Fibroblast of skin of left quadriceps (primary cell): ENCODE measurements around the gene MPC1.
"Not testable (repeated sequence)": the region's sequence is repeated elsewhere in the genome, so short reads cannot be mapped to it uniquely, and the experiment has no call there.

Experiments used
- DNase-seq, 2 experiments: peaks; one replicate each; pipeline ENCODE4 v3.0.0-alpha.2; 2013; ENCODE audit warnings: low read depth in 2 of 2

Gene MPC1

DNA sequence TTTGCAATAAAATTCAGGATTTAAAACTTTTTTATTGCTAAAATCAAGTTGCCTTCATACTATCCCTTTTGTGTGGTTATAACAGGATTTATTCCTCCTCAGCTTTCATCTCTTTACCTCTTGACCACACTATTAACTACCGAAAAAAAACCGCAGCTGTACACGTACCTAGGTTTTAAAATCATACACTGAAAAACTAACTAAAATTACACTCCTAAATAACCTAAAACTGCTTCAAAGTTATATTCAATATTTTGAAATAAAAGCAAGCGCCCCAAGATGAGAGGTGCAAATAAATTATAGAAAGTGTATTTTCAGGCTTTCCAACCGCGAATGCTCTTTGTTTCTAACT lies 1.4 kb downstream of the MPC1 start:
- no peak for DNase-seq

DNA sequence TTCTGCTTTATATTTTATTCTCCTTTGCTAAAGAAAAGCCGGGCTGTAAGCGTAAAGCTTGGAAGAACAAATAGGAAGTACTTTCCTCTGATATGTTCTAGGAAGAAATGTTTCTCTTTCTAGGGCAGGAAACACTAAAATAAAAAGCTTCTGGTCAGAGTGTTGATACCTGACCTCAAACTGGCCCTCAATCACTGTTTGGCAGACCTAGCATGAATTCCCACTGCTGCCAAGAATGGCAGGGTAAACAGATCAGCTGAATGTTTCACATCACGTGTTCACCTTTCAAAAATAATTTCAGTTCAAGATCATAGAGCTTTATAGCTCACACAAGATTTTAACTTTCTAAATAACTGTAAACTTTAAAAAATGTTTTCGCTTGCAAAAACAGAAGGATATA lies 2.9 kb downstream of the MPC1 start:
- DNase-seq, result no peak

GRCh38 chr6:166379103-166379586 lies 3.6 kb downstream of the MPC1 start:
- no peak for DNase-seq

DNA sequence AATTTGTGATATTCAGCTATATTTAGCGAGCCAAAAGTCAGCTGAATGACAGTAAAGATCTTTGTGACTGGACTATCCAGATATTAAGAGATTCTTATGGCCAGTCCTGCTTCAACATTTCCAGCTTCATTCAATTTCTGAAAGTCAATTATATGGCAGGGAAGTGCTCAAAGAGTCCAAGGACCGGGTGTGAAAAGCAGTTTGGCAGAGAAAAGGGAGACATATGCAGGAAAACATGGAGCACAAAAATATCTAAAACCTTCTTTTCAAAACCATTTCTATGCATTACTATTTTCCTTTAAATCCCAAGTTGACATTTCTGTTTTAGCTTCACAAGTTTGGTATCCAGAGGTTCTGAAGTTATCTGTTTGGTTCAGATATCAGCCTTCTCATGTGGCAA lies 5.0 kb downstream of the MPC1 start:
- DNase-seq, result no peak

GRCh38 chr6:166375013-166375412 lies 7.7 kb downstream of the MPC1 start:
- DNase-seq, result no peak

GRCh38 chr6:166370489-166370888 lies 12.3 kb downstream of the MPC1 start:
- DNase-seq, result no peak

GRCh38 chr6:166369782-166370181 lies 13.0 kb downstream of the MPC1 start:
- DNase-seq, result no peak

DNA sequence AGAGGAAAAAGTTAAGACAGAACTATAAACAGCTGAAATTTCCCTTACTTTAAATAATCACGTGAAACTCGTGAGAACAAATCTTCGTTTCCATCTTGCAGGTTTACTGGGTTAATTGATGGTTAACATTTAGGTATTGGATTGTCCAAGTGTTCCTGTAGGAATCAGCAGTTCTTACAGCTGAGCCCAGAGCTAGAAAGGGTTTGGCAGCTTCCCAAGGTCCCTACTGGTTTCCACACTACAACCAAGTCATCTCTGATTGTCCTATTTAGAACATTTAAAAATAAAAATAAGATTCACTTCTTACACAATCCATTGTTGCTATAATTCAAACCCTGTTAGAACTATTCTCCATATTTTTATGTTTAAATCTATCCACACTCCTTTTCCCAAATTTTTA lies 15.8 kb downstream of the MPC1 start:
- DNase-seq, result no peak

DNA sequence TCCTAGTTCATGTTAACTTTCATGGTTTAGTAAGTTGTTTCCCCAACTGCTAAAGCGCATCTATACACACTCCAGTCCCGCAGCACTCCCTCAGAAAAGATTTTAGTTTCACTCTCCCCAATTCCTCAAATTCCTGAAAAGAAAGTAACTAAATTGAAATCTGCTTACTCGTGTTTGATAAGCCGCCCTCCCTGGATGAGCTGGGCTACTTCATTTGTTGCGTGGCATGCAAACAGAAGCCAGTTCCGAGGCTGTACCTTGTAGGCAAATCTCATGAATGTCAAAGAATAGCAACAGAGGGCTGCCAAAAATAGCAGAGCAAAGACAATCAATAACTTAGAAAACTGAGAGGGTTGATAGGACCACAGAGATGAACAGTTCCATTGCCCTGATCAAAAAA lies 16.9 kb downstream of the MPC1 start:
- DNase-seq, result no peak

DNA sequence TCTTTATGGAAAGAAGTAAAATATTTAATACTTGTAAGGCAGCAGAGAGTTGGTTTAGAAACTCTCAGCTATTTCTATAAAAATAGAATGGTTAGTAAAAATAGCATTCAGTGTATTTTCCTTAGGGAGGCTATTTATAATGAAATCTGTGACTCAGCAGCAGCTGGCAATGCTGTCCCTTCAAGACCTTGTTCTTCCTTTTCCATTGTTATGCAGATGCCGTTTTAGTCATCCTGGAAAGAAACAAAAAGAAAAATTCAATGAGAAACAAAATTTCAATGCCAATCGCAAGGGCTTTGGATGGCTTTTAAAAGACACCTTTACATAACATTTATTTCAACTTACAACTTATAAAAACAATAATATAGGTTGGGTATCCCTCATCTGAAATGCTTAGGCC lies 17.5 kb downstream of the MPC1 start:
- no peak for DNase-seq

DNA sequence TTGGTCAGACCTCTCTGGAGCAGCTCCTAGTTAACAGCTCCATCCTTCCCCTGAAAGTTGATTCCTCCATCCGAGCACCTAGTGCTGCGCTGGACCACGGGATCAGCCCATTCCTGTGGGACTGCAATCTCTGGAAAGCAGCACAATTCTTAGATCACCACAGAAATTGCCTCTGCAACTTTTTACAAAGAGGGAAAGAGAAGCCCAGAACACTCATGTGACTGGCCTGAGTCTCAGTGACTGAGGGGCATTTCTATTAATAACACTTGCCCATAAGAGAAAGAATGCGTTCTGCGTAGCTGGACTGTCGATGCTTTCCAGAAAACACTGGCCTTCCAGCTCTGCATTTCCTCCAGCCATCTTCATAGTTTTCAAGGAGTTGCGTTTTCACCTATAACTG lies 18.3 kb downstream of the MPC1 start:
- no peak for DNase-seq

GRCh38 chr6:166362427-166362826 lies 20.3 kb downstream of the MPC1 start:
- not testable (repeated sequence) for DNase-seq

DNA sequence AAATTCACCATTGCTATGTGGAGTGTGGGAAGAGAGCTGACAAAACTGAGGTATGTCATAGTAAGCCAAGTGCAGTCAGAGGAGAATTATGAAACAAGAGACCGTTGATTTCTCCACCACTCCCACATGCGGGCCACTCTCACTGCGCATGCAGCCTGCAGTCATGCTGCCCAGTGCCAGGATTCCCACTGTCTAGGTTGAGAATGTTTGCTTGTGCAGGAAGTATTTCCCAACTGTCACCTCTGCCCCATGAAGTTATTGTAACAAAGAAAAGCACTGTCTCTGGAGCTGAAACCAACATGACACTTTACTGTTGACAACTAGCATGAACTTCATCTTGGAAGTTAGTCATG lies 21.7 kb downstream of the MPC1 start:
- no peak for DNase-seq

DNA sequence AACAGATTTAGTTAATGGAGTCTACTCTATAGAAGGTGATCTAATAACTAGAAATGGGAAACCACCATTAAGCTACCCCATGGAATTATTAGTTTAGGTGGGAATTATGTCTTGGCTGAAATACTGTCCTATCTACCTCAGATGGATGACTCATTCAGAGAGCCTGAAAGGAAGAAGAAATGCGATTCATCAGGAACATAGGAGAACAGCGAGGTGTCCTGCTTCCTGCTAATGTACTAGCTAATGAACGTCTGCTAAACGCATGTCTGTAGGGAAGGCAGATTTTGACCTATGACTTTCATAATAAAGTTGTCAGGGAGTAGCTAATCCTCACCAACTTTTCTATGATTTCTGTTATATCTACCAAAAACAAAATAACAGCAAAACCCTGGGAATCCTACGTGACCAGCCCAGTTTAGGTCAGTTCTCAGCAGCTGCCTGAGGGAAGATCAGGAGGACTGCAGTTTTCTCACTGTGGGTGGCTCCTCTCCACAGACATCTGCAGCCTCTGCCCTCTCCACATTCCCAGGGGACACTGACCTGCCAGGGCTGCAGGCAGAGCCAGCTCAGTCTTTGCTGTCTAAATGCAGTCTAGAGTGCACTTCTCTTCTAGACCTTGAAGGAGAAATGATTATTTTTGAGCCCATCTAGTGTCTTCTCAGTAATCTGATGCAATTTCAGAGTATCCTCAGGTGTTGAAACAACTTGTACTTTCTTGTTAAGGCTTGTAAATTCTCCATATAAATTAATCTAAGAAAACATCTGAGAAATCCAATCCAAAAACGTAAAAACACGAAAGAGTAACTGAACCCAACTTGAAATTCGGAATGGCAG lies 22.3 kb downstream of the MPC1 start:
- DNase-seq, result no peak

DNA sequence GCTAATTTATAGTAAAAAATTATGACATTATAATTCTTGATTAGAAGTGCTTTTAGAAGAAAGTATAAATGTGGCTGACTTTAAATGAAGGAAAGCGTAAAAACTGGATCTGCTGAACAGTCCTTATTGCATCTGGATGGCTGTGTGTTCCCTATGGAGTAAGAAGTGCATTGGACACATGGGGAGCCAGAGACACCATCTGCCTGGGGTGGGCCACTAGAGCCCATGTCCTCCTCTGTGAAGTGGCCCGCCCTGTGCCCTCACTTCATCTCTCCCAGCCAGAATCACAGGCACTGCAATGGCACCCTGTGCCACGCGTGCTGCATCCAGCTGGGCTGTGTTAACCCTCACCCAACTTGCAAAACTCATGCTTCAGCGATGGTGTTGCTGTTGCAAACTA lies 27.2 kb downstream of the MPC1 start:
- DNase-seq, result no peak

GRCh38 chr6:166354965-166355364 lies 27.8 kb downstream of the MPC1 start:
- DNase-seq, result no peak

- DNase-seq, result no peak
Observed at GRCh38 chr6:166354143-166354542, 28.6 kb downstream of the MPC1 start.

- DNase-seq, result no peak
Observed at GRCh38 chr6:166353507-166353906, 29.2 kb downstream of the MPC1 start.

DNA sequence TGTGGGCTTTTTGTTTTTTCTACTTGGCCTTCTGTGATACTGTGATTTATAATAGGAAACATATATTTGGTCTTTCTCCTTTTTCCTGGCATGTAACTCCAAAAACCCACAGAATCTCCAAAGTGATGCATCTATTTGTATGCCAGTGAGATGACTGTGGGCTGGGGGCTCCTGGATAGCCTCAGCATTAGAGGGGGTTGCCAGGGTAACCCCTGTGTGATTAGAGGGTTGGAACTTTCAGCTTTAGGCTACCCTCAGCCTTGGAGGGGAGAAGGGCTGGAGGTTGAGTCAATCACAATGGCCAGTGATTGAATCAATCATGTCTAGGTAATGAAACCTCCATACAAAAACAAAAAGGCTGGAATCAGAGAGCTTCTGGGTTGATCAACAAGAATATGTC lies 29.8 kb downstream of the MPC1 start:
- no peak for DNase-seq

- DNase-seq, result no peak
Observed at GRCh38 chr6:166351715-166352285, 30.9 kb downstream of the MPC1 start.

DNA sequence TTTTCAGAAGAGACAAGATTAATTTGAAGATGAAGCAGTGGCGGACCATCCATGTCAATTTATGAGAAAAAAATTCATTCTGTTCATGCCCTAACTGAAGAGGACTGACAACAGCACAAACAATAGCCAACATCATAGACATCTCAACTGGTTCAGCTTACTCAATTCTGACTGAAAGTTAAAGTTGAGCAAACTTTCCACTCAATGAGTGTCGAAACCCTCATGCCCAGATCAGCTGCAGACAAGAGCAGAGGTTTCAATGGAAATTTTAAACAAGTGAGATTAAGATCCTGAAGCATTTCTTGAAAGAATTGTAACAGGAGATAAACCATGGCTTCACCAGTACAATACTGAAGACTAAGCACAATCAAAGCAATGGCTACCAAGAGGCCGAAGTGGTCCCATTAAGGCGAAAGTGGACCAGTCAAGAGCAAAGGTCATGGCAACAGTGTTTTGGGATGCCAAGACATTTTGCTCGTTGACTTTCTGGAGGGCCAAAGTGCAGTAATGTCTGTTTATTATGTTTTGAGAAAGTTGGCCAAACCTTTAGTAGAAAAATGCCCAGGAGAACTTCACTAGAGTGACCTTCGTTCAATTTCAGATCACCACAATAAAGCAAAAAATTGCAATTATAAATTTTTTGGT lies 34.3 kb downstream of the MPC1 start:
- DNase-seq, result no peak

- DNase-seq, result no peak
Observed at GRCh38 chr6:166346965-166347364, 35.8 kb downstream of the MPC1 start.

DNA sequence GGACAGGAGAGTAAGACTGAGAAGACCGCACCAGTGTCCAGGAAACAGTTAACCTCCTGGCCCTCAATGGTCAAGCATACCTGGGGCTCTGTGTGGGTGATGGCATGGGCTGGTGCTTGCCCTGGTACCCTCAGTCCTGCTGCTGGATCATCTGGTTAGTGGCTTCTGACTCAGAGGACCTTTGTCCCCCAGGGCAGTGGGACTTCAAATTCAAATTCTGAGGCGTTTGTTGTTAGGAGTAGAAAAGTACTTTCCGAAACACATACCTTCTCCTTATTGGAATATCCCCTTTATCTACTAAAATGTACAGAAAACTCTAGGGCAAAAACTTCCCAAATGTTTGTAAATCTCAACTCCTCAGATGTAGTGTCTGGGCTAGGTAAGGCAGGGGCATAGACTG lies 36.3 kb downstream of the MPC1 start:
- DNase-seq, result no peak
